GM18907 (cell line): Measurements from ENCODE around the gene SLC6A16.
"Not testable (repeated sequence)": the region's sequence is repeated elsewhere in the genome, so short reads cannot be mapped to it uniquely, and the experiment has no call there.

Experiments used
- ATAC-seq: cut with Tn5 transposase; IDR thresholded peaks from one replicate; pipeline ENCODE4 v1.9.1; 2021; ENCODE audit warnings: mild to moderate bottlenecking, moderate library complexity; ENCODE audit not compliant: unreplicated experiment

SLC6A16 gene

DNA sequence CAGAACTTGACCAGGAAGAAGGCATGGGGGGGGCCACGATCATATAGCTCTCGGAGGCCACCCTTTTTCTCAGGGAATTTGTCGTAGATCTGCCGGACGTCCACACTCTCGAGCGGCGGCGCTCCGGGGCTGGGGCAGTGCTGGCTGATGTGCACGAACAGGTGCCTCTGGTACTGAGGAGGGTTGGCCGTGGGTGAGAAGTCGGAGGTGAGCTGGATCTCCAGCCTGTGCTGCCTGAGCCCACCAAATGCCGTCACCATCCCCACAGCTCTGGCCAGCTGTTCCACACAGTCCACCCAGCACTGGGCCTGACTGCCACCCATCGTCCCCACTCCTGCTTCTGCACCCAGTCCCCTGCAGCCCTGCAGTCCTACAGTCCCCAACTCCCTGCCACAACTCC lies 22.2 kb upstream of the SLC6A16 start:
- no peak for ATAC-seq

DNA sequence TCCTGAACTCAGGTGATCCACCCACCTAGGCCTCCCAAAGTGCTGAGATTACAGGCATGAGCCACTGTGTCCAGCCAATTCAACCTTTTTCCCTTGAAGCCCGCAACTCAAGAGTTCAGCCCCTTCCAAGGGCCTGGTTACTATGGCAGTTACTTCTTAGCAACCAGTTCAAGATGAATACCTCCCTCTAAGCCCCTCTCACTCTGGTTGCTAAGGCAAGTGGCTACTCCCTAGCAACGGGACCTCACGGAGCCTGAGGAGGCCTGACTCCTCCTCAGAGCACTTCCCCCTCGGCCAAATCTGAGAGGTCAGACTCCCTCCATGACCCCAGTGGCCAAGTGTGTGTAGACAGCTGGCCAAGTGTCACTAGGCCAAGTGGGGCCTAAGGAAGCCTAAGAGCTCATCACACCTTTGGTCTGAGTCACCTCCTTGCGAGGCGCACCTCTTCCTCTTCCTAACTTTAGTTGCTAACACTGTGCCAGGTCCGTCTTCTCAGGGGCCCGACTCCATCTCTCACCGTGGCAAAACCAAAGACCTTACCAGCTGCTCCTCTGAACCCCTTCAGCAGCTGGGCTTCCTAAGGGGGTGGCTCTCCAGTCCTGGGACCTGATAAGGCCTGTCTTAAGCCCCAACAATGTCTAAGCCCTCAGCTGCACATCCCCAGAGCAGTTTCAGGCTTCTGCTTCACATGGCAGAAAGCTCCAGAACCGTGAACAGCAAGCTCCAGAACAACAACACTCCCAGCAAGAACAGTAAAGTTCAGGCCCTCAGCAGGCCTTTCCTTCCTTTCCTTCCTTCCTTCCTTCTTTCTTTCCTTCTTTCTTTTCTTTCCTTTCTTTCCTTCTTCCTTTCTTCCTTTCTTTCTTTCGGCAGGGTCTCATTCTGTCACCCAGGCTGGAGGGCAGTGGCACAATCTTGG lies 19.8 kb upstream of the SLC6A16 start:
- no peak for ATAC-seq

DNA sequence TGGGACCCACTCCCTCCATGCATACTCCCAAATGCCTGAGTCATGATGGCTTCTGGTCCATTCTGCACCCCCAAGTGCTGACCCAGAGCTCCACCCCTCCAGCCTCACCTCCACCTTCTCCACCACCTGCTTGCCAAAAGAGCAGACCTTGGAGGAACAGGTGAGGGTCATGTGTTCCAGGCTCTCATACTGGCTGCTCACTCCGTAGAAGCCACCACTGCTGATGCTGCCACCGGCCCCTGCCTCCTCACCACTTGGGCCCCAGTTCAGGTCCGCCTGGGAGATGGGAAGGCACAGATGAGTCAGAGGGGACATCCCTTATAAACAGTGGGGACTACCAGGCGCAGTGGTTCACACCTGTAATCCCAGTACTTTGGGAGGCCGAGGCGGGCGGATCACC lies 18.1 kb upstream of the SLC6A16 start:
- ATAC-seq, result no peak

DNA sequence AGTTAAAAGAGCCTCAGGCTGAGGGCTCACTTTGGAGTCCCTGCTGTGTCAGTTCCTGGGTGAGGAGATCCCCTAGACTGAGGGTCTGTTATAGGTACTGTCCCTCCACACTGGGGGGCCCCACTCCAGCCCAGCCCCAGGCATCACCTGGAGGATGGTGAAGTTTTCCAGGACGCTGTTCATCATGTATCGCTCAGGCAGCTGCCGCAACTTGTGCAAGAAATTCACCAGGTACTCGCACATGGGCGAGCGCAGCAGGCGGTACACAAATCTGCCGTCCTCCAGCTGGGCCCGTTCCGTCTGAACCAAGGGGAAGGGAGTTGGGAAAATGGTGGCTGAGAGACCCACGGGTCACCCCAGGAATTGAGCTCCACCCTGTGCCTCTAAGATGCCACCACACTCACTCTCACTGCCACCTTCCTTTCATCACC lies 17.3 kb upstream of the SLC6A16 start:
- no peak for ATAC-seq

DNA sequence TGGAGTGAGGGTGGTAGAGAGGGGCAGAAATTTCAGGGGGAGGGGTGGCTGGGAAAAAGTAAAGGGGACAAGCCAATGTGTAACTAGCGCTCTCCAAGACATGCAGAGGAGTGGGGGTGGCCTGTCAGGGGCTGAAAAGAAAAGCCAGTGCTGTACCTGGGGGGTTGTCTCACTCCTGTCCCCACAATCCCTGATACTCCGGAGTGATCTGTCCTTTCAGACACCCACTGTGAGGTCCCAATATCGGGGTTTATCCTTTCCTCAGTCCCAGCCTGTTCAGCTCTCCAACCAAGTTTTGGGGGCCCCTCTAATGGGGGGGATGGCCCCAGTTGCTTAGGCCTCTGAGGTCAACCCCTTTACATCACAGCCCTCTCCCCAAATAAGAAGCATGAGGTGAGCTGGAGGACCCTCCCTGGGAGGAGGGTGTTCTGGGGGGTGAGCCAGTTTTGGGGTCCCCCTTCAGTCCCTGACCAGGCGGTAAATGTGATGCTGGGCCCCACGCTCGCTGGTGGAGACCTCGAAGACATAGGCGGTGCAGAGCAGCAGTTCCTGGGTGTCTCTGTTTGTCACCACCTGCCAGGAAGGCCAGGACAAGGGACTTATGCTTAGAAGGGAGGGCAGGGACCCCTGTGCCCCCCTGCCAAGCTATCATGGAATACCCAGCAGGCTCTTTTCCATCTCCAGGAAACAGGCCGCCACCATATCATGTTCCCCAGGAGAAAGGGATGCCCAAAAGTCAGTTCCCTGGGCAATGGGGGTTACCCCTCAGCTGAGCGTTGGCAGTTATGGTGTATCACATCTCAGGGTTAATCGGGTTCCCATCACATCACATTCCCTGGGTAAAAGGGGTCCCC lies 16.1 kb upstream of the SLC6A16 start:
- ATAC-seq, result no peak

DNA sequence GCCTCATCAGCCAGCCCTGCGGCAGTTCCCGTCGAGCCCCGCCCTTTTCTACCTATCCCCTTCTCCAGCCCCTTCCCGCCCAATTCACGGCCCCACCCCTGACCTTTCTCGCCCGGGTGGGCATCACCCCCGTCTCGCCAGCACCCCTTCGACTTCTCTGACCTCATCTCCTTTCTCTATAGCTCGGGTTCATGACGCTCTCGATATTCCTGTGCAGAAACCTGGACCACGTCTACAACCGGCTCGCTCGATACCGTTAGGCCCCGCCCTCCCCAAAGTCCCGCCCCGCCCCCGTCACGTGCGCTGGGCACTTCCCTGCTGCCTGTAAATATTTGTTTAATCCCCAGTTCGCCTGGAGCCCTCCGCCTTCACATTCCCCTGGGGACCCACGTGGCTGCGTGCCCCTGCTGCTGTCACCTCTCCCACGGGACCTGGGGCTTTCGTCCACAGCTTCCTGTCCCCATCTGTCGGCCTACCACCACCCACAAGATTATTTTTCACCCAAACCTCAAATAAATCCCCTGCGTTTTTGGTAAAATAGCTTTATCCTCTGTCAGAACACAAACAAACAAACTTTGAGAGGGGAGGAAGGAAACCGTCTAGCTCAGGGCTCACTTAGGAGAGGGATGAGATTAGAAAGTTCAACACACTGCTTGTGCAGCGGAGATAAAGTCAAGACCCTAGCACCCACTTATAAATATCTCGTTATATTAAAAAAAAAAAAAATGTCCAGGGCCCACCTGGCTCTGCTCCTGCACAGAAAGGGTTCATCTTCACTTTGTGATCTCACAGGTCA lies 15.3 kb upstream of the SLC6A16 start:
- ATAC-seq, result peak; percentile 66

DNA sequence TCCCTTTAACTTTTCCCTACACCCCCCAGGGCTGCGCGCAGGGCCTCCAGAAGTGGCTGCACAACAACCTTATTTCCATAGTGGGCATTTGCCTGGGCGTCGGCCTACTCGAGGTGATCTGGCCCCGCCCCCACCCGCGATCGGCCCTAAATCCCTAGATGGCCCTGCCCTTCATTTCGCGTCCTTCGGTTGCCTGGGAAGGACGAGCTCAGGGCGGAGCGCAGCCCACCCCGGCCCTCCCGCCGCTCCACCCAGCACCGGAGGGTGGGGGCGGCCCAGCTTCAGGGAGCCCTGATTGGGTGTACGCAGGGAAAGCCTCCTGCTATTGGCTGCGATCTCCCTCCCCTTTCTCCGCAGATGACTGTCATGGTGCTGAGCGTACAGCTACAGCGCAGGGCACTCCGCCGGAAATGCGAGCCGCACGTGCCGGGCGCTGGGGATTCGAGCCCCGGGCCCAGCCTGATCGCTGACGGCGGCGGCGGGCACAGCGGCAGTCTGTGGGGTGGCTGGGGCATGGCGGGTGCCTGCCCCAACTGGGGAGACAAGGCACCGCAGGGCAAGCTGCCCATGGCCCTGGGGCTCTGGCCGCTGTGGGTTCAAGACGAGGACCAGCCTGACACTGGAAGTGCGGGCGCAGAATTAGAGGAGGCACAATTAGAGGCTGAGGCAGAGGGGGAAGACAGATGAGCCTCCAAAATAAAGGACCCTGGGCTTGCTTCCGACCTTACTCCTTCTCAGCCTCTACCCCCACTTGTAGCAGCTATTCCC lies 14.5 kb upstream of the SLC6A16 start:
- no peak for ATAC-seq

DNA sequence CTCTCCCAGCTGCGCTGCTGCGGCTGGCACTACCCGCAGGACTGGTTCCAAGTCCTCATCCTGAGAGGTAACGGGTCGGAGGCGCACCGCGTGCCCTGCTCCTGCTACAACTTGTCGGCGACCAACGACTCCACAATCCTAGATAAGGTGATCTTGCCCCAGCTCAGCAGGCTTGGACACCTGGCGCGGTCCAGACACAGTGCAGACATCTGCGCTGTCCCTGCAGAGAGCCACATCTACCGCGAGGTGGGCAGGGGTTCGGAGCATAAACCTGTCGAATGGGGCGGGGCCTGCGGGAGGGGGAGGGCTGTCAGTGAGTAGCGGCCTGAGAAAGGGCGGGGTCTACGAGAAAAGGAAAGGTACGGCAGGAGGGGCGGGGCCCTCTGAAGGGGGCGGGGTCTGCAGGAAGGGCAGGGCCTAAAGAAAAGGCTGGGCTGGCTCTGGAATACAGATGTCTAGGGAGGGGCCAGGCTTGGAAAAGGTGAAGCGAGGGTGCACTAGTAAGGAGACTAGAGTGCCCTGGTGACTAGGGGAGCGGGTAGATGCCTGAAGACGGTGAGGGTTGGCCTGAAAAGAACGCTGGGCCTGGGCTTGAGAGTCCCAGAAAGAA lies 13.8 kb upstream of the SLC6A16 start:
- no peak for ATAC-seq

DNA sequence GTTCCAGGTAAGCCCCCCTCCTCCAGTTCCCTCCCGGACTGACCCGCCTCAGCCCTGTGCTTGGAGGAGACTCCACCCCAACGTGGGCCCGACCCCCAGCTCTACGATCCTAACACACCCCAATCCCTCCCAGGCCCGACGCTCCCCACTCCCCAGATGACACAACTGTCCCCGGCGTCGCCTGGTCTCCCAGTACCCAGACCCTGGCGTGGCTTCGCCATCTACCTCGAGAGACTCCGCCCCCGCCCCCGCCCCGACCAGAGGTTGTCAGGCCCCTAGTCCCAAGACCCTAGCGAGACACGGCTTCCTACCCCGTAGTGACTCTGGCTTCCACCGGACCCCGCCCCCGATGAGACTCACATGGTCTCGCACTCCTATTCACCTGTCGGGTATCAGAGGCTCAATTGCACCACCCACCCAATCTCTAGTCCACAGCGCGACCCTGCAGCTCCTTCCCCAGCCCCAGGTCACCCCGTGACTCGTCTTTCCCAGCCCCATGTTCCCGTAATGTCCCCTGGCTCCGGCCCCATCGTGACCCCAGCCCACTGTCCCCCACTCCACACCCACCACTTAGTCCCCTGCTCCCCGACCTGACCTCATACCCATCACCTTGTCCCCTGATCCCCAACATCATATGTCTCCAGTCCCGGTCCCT lies 13.2 kb upstream of the SLC6A16 start:
- ATAC-seq, result no peak

DNA sequence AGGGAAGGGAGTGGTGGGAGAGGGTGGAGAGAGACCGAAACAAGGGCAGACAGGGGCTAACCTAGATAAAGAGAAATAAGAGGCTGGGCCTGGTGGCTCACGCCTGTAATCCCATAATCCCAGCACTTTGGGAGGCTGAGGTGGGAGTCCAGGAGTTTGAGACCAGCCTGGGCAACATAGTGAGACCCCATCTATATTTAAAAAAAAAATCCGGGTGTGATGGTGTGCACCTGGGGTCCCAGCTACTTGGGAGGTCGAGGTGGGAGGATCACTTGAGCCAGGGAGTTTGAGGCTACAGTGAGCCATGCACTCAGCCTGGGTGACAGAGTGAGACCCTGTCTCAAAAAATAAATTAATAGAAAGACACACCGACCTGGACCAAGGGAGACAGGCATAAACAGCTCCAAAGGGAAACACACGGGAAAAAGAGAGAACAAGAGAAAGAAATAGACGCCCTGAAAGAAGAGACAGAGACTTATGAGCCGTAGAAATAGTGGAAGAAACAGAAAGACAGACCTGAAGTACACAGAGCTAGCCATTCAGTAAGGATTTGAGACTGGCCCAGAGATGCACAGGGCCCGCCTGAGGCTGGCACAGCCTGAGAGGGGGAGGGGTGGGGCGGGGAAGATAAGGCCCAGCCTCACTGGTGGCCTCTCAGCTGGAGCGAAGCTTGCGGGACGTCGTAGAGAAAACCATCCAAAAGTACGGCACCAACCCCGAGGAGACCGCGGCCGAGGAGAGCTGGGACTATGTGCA lies 12.5 kb upstream of the SLC6A16 start:
- ATAC-seq, result no peak

DNA sequence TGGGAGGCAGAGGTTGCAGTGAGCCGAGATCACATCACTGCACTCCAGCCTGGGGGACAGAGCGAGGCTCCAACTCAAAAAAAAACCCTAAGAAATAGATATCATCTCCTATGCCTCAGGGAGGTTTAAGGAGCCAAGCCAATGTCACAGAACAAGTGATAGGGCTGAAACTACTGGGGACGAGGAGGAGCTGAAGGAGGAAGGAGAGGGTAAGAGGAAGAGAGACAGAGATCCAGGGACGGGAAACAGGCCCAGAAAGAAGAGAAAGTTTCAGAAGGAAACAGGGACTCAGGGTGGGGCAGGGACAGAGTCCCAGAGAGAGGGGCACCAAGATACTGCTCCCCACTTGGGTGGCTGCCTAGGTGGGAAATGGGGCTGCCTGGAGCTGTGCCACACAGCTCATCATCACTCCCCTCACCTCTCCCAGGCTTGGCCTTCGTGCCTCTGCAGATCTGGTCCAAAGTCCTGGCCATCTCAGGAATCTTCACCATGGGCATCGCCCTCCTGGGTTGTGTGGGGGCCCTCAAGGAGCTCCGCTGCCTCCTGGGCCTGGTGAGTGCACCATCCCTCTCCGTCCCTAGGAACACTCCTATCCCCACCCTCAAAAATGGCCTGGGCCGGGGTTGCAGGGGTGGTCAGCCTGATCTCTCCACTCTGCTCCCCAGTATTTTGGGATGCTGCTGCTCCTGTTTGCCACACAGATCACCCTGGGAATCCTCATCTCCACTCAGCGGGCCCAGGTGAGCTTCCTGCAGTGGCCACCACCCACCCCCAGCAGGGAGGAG lies 11.7 kb upstream of the SLC6A16 start:
- ATAC-seq, result no peak

DNA sequence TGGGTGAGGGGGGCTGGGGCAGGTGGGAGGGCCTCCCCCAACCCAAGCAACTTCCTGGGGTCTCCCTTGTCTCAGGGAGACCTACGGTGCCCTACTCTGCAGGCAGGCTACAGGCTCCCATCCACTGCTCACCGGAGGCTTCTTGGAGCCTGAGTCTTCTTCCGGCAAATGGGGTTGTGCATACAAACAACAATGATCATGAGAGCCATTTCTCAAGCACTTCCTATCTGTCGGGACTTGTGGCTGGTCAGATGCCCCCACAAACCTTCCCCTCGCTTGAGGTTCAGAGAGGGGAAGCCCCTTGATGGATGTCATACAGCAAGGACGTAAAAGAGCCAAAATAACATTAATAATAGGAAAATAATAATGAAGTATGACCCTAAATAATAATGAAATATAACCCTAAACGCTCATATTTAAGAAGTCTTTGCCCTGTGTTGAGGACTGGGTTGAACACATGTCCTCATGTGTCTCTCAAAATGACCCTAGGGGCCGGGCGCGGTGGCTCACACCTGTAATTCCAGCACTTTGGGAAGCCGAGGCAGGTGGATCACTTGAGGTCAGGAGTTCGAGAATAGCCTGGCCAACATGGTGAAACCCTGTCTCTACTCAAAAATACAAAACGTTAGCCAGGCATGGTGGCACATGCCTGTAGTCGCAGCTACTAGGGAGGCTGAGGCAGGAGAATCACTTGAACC lies 10.9 kb upstream of the SLC6A16 start:
- ATAC-seq, result no peak

DNA sequence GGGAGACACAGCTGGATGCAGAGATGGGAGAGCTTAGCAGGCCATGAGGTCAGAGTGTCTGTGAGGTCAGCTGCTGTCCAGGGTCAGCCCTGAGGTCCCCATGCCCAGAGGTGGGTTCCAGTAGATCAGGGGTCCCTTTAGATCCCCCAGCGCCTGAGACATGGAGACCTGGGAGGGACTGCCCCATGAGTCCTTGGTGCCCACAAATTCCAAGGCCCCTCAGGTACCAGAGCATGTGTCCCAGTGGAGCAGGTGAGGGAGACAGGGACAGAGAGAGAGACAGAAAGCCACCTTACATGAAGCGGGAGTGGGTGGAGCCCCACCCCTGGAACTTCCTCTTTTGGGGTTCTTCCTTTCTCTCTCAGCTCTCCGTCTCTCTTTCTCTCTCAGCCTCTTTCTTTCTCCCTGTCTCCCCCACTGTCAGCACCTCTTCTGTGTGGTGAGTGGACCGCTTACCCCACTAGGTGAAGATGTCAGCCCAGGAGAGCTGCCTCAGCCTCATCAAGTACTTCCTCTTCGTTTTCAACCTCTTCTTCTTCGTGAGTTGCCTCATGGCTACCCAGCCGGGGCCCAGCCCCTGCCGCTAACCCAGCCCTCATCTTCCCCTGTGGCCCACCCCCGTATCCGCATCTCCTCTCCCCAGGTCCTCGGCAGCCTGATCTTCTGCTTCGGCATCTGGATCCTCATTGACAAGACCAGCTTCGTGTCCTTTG lies 10.2 kb upstream of the SLC6A16 start, which contains the start of gene CD37:
TSS of gene CD37 (plus strand) at position 336 of the 713 bp plus-strand sequence. CDS start at position 471, 135 bp downstream.
- ATAC-seq, result peak; percentile 23

DNA sequence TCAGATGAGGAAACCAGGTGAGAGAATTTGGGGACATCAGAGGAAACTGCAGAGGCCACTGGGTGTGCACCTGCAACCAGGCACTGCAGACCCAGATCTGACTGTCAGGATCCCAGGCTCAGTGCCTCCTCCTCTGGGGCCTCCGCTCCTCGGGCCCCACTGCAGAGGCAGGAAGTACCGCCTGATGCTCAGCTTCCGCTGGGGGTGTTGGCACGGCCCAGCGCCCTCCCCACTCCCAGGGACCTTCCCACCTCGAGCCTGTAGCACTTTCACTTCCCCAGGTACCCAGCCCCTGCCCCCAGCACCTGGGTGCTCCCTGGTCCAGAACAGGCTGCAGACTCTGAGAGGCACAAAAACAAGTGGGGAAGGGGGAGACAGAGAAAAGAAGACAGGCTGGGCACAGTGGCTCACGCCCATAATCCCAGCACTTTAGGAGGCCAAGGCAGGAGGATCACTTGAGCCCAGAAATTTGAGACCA lies 8.9 kb upstream of the SLC6A16 start:
- peak; percentile 52 for ATAC-seq

DNA sequence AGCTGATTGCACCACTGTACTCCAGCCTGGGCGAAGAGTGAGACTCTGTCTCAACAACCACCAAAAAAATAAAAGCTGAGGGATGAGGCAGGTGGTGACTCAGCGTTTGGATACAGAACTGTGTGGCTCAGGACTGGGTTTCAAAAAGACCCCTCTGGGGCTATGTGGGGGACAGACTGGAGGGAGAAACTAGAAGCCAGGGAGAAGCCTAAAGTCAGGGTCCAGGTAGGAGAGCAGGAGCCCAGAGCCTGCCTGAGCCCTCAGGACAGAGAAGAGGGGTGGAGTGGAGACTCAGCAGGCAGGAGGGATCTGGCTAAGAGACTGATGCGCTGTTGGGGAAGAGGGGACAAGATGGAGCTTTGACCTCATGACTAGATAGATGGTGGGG lies 8.4 kb upstream of the SLC6A16 start:
- ATAC-seq, result no peak

DNA sequence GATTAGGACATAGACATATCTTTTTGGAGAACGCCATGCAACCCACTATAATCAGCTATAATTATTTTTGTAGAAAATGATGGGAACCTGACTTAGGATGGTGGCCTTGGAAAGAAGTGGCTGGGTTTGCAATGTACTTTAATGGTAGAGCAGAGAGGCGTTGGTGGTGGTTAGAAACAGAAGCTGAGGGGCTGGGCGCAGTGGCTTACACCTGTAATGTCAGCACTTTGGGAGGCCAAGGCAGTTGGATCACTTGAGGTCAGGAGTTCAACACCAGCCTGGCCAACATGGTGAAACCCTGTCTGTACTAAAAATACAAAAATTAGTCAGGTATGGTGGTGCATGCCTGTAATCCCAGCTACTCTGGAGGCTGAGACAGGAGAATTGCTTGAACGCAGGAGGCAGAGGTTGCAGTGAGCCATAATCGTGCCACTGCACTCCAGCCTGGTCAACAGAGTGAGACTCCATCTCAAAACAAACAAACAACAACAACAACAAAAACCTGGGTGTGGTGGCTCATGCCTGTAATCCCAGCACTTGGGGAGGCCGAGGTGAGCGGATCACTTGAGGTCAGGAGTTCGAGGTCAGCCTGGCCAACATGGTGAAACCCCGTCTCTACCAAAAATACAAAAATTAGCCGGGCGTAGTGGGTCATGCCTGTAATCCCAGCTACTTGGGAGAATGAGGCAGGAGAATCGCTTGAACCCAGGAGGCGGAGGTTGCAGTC lies 7.9 kb upstream of the SLC6A16 start:
- ATAC-seq, result not testable (repeated sequence)
